Lower leg skin (tissue), 3 donors: Measurements from ENCODE around the gene RAB7A.

ENCODE experiments used
- POLR2A ChIP-seq, 2 donors: fragments of 450-650 bp; IDR thresholded peaks; one replicate each; pipeline ENCODE4 v1.6.1; 2016 to 2017; ENCODE audit warnings: antibody characterized with exemption in 2 of 2, mild to moderate bottlenecking in 1 of 2, moderate library complexity in 1 of 2
- TF ChIP-seq, protein P1 (sequence below), 3 donors: fragments of 450-650 bp; IDR thresholded peaks; one replicate each; pipeline ENCODE4 v1.5.1; 2016; ENCODE audit warnings: antibody characterized with exemption in 3 of 3, mild to moderate bottlenecking in 3 of 3, moderate library complexity in 2 of 3

DNA sequence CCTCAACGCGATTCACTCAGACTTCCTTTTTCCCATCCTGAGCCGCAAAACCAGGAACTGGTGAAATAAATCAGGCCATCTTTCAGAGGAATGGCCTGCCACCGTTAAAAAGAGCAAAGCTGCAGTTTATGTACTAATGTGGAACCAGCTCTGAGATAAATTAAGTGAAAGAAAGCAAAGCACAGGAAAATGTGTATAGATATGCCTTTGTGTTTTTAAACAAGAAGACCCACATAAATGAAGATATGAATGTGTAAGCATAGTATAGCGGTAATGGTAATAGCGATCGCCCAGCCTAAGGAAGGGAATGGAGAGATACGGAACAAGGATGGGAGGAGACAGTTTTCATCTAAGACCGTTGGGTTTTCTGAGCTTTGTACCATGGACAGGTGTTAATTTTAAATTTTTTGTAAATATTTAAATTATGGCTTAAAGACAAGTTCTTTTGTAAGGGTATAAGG is 44.6 kb upstream of the RAB7A start:
- TF ChIP-seq, protein P1, sequence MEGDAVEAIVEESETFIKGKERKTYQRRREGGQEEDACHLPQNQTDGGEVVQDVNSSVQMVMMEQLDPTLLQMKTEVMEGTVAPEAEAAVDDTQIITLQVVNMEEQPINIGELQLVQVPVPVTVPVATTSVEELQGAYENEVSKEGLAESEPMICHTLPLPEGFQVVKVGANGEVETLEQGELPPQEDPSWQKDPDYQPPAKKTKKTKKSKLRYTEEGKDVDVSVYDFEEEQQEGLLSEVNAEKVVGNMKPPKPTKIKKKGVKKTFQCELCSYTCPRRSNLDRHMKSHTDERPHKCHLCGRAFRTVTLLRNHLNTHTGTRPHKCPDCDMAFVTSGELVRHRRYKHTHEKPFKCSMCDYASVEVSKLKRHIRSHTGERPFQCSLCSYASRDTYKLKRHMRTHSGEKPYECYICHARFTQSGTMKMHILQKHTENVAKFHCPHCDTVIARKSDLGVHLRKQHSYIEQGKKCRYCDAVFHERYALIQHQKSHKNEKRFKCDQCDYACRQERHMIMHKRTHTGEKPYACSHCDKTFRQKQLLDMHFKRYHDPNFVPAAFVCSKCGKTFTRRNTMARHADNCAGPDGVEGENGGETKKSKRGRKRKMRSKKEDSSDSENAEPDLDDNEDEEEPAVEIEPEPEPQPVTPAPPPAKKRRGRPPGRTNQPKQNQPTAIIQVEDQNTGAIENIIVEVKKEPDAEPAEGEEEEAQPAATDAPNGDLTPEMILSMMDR (IDR thresholded peaks at IDR 0.05): no peak
- TF ChIP-seq POLR2A (IDR thresholded peaks at IDR 0.05): no peak
